Endothelial cell (in vitro differentiated cells): Measurements from ENCODE around the gene MACF1. TPM values are rescaled to one million over a fixed set of nuclear protein-coding genes. Genes with fewer than 3 reads are reported as not detected.

Experiments used
- DNase-seq: peaks from one replicate; pipeline ENCODE4 v3.0.0; 2021; ENCODE audit warnings: low spot score
- H3K27ac Mint-ChIP-seq: one replicate; pipeline ENCODE4 v1.8.0; 2021; ENCODE audit warnings: mixed read lengths, inconsistent platforms; ENCODE audit not compliant: unreplicated experiment
- H3K27me3 Mint-ChIP-seq: one replicate; pipeline ENCODE4 v1.8.0; 2021; ENCODE audit warnings: mild to moderate bottlenecking, moderate library complexity, mixed read lengths, inconsistent platforms; ENCODE audit not compliant: unreplicated experiment
- H3K36me3 Mint-ChIP-seq: one replicate; pipeline ENCODE4 v1.8.0; 2021; ENCODE audit warnings: mild to moderate bottlenecking, low read depth, mixed read lengths, inconsistent platforms; ENCODE audit not compliant: unreplicated experiment
- H3K4me1 Mint-ChIP-seq: one replicate; pipeline ENCODE4 v1.8.0; 2021; ENCODE audit warnings: mild to moderate bottlenecking, mixed read lengths, inconsistent platforms; ENCODE audit not compliant: unreplicated experiment
- H3K4me3 Mint-ChIP-seq: one replicate; pipeline ENCODE4 v1.8.0; 2021; ENCODE audit warnings: mild to moderate bottlenecking, mixed read lengths, inconsistent platforms; ENCODE audit not compliant: unreplicated experiment
- H3K9me3 Mint-ChIP-seq: one replicate; pipeline ENCODE4 v1.8.0; 2021; ENCODE audit warnings: mixed read lengths, inconsistent platforms; ENCODE audit not compliant: unreplicated experiment
- total RNA-seq: library from RNA; stranded (reverse); fragmentation: NEBNext Ultra II Directional; extraction: Animal tissue kit (Norgen Biotek cat#: 25700); gene quantifications from one replicate; pipeline ENCODE4 v1.2.1, GENCODE V29; 2021; ENCODE audit not compliant: unreplicated experiment
- TF ChIP-seq, protein P1 (sequence below): fragments of 200-600 bp; sonication (generic); IDR thresholded peaks from one replicate; pipeline ENCODE4 v1.5.0; 2021; ENCODE audit warnings: antibody characterized with exemption; ENCODE audit not compliant: unreplicated experiment

The MACF1 gene
- total RNA-seq, 1 donor from 2014 or later = 511 TPM

DNA sequence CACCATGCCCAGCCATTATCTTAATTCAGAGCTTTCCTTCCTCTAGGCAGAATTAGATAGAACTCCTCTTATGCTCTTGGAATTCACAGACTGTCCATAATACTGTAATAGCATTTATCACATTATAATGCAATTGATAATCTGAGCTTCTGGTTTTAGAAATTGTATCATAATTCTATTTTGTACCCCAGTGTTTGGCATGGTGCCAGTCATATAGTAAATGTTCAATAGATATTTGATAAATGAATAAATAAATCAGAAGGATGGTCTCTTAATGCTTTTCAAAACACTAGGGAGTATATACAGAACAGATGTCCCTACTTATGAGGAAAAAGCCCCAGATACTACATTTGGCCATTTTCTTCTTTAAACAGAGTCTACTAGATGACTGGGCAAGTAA, 167.6 kb downstream of the MACF1 start:
- no peak overlapping the region for H3K4me3 Mint-ChIP-seq
- H3K9me3 Mint-ChIP-seq = no peaks in the 10 kb centered on the region
- TF ChIP-seq, protein P1, sequence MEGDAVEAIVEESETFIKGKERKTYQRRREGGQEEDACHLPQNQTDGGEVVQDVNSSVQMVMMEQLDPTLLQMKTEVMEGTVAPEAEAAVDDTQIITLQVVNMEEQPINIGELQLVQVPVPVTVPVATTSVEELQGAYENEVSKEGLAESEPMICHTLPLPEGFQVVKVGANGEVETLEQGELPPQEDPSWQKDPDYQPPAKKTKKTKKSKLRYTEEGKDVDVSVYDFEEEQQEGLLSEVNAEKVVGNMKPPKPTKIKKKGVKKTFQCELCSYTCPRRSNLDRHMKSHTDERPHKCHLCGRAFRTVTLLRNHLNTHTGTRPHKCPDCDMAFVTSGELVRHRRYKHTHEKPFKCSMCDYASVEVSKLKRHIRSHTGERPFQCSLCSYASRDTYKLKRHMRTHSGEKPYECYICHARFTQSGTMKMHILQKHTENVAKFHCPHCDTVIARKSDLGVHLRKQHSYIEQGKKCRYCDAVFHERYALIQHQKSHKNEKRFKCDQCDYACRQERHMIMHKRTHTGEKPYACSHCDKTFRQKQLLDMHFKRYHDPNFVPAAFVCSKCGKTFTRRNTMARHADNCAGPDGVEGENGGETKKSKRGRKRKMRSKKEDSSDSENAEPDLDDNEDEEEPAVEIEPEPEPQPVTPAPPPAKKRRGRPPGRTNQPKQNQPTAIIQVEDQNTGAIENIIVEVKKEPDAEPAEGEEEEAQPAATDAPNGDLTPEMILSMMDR = no peak
- peaks cover 2% of the 10 kb centered on the region for H3K27me3 Mint-ChIP-seq
- peak overlapping the region; percentile 48 for H3K27ac Mint-ChIP-seq
- H3K4me1 Mint-ChIP-seq = no peaks in the 10 kb centered on the region
- no peak for DNase-seq
- peaks cover 25% of the 10 kb centered on the region for H3K36me3 Mint-ChIP-seq

DNA sequence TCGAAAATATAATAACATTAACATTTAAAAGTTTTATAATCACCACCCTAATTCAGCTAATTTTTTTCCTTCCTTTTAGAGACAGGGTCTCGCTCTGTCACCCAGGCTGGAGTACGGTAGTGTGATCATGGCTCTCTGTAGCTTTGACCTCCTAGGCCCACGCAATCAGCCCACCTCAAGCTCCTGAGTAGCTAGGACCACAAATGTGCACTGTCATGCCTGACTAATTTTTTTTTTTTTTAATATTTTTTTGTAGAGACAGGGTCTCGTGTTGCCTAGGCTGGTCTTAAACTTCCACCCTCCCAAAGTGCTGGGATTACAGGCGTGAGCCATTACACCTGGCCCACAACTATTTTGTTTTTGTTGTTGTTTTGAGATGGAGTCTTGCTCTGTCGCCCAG, 172.2 kb downstream of the MACF1 start:
- Mint-ChIP-seq H3K36me3 (peaks cover 21% of the 10 kb centered on the region), H3K4me1 (no peaks in the 10 kb centered on the region), H3K27ac (no peak overlapping the region), H3K27me3 (peaks cover under 1% of the 10 kb centered on the region), H3K9me3 (no peaks in the 10 kb centered on the region), H3K4me3 (no peak overlapping the region)
- TF ChIP-seq, protein P1 = no peak
- no peak for DNase-seq

DNA sequence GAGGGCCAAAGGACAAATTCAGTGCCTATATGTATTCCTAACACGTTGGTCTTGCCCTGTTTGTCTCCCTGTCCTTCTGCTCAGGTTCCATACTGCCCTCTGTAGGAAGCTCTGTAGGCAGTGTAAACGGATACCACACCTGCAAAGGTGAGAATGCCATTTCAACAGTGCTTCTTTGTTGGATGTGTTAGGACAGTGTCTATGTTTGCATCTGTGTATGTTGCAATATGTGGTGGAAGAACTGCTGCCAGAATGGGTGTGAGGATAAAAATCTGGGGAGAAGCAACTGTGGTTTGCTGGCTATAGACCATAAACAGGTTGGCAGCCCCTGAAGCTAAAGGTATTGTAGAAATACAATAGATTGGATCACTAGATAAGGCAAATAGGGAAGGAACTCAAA, 173.9 kb downstream of the MACF1 start:
- no peak for DNase-seq

DNA sequence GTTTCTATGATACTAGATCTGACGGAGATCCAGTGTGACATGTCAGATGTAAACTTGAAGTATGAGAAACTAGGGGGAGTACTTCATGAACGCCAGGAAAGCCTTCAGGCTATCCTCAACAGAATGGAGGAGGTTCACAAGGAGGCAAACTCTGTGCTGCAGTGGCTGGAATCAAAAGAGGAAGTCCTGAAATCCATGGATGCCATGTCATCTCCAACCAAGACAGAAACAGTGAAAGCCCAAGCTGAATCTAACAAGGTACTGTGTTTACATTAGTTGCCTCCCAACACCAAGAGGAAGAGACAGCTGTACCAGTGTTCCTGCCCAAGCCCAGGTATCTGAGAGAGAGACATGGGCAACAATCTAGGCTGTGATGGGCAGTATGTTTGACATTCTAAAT, 174.7 kb downstream of the MACF1 start:
- Mint-ChIP-seq H3K9me3 (no peaks in the 10 kb centered on the region), H3K36me3 (peaks cover 23% of the 10 kb centered on the region), H3K27me3 (no peaks in the 10 kb centered on the region), H3K4me1 (no peaks in the 10 kb centered on the region), H3K4me3 (no peak overlapping the region), H3K27ac (no peak overlapping the region)
- DNase-seq = no peak
- TF ChIP-seq, protein P1 = no peak

More for the DNA sequence above, 173.9 kb downstream of the MACF1 start:
- H3K4me1 Mint-ChIP-seq = no peaks in the 10 kb centered on the region
- H3K36me3 Mint-ChIP-seq = peaks cover 19% of the 10 kb centered on the region
- H3K9me3 Mint-ChIP-seq = no peaks in the 10 kb centered on the region
- no peaks in the 10 kb centered on the region for H3K27me3 Mint-ChIP-seq
- no peak overlapping the region for H3K4me3 Mint-ChIP-seq
- H3K27ac Mint-ChIP-seq = no peak overlapping the region
- TF ChIP-seq, protein P1 = no peak

DNA sequence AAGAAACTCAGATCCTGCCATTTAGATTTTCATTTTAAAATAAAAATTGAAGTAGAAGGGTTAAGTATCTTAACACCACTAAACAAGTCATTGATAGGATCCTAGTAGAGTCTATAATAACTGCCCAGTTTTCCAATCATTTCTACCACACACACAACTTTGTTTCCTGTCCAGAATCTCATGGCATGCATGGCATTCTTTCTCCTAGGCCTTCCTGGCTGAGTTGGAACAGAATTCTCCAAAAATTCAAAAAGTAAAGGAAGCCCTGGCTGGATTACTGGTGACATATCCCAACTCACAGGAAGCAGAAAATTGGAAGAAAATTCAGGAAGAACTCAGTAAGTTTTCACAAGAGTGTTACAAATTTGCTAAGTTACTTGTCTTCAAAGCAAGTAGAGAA, 175.5 kb downstream of the MACF1 start:
- H3K9me3 Mint-ChIP-seq = no peaks in the 10 kb centered on the region
- no peak overlapping the region for H3K4me3 Mint-ChIP-seq
- no peak overlapping the region for H3K27ac Mint-ChIP-seq
- no peak for DNase-seq
- TF ChIP-seq, protein P1 = no peak
- H3K27me3 Mint-ChIP-seq = no peaks in the 10 kb centered on the region
- H3K36me3 Mint-ChIP-seq = peaks cover 28% of the 10 kb centered on the region
- H3K4me1 Mint-ChIP-seq = no peaks in the 10 kb centered on the region
